Renal pelvis (tissue), 4 donors: Measurements from ENCODE around the gene ANXA6. TPM values are rescaled to one million over a fixed set of nuclear protein-coding genes. Genes with fewer than 3 reads are reported as not detected.

Experiments used
- DNase-seq: peaks from one replicate; pipeline ENCODE4 v3.0.0-alpha.2; 2013
- polyA plus RNA-seq, 3 donors: library from polyadenylated mRNA; unstranded; fragments of 120-200 nt; gene quantifications; one replicate each; pipeline ENCODE4 v1.2.1, GENCODE V29; 2013; ENCODE audit not compliant: insufficient read length in 3 of 3

Gene ANXA6
- polyA plus RNA-seq, 3 donors = 120 to 152 (median 140) TPM

DNA sequence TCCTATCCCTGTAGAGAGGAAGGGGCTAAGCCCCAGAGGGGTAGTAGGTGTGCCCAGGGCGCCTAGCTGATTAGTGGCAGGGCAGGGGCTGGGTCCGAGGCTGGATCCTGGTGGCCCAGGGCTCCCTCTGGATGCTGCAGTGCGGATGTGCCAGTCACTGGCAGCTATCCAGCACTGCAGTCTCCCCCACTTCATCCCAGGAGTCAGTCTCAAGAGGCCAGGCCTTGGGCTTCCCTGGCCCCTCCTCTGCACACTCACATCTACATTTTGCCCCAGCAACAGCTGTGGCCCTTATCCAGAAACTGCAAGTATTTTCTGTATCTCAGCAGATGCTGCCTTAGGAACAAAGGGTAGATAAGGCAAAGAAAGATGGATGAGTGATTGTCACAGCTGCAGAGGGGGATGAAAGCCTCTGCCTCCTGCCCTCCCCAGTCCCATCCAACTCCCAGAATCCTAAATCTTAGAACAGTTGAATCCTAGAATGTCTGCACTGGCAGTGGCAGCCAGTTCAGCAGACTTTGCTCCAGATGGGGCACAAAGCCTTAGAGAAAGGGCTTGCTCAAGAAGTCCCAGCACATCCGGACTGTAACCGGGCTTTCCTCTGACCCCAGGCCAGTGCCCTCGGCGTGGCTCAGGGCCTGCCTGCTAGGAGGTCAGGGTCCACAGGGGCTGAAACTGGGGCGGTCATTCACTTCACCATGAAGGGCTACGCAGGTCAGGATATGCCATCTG, 1.6 kb downstream of the ANXA6 start:
- no peak for DNase-seq

DNA sequence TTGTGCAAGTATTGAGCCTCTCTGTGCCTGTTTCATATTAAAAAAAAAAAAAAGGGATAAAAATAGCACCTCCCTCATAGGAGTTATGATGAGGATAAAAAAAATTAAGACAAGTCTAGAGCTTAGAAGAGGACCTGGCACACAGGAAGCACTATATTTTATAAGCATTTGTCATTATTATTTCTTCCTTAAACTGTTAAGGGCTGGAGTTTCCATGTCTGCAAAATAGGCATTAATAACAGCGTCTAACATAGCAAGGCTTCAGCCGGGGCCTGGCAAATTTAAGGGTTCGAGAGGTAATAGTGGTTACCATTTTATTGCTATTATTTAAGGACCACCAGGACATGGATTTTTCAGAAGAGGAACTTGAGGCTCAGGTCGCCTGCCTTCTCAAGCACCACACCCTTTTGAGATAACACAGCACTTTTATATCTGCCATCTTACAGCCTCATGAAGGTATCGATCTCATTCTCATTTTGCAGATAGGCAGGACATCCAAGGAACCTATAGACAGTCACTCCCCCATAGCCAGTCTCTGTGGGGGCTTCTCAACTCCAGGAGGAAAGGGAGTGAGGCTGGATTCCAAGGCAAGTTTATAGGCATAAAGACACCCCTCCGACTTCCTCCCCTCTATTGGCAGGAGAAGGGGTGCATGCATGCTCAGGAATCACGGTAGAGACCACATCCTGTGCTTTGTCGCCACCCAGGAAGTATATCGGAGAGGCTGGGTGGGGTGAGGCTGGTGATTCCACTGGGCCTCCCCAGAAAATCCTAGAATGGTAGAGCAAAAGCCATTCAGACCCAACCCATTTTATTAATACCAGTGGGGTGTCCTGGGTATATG, 2.4 kb downstream of the ANXA6 start:
- DNase-seq = no peak

DNA sequence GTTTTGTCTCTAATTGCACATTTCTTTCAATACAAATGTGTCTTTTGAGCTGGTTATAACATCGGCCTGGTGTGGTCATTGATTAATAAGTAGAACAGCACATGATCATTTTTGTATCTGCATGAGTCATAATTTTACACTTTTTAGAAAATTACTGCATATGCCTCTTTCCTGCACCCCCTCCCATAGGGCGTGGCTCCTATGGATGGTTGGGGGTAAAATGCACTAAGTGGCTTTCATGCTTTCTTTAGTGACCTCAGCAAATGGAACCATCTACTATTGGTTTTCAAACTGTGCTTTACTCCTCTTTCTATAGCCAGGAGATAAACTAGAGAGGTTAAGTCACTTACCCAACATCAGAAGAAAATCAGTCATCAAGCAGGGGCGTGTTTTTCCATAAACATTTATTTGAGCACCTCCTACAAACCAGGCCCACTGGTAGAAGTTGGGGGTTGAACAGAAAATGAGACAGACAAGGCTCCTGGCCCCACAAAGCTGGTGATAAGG, 3.8 kb downstream of the ANXA6 start:
- DNase-seq = no peak

DNA sequence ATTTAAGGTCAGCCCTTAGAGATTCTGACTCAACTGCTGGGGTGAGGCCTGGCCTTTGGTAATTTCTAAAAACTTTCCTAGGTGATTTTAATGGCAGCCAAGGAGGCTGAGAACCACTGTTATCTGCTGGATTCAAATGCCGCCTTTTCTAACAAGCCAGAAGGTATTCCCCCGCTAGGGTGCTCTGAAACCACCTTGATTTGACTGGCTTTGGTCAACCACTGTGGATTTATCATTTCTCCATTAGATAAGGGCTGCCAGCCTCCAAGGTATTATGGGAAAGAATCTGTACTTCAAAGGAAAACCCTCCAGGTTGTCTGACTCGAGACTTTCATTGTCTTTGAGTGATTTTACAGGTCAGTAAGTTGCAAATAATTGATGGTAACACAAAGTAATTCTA, 4.3 kb downstream of the ANXA6 start:
- no peak for DNase-seq

DNA sequence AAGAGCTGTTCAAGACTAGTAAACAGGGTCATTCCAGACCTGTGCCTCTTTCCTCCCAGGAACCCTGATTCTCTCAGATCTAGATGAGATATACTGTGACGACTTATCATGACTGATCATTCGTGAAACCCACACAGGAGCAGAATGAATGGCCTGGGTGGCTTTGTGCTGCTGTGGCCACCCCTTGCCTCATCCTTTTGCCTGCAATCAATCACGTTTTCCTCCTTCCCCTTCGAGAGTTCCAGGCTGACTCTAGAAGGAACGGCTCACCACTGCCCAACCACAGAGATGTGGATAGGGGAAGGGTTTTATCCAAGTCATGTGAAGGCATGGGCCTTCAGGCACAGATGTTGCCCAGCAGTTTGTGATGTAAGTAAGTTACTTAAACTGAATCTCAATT, 5.8 kb downstream of the ANXA6 start:
- DNase-seq = no peak

DNA sequence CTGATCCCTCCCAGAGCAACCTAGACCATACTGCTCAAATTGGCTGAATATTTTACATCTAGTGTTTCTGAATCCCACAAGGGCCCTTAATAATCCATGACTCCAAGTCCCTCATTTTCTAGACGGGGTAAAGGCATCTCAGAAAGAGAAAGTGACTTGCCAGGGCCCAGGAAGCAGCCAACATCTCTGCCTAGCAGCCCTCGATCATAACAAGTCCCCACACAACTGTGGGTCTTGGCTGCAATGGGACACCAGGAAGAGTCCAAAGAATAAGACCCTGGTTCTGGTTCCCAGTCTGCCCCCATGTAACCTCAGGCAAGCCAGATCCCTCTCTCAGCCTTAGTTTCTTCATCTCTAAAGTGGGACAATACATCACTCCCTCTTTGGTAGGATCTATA, 6.3 kb downstream of the ANXA6 start:
- no peak for DNase-seq

DNA sequence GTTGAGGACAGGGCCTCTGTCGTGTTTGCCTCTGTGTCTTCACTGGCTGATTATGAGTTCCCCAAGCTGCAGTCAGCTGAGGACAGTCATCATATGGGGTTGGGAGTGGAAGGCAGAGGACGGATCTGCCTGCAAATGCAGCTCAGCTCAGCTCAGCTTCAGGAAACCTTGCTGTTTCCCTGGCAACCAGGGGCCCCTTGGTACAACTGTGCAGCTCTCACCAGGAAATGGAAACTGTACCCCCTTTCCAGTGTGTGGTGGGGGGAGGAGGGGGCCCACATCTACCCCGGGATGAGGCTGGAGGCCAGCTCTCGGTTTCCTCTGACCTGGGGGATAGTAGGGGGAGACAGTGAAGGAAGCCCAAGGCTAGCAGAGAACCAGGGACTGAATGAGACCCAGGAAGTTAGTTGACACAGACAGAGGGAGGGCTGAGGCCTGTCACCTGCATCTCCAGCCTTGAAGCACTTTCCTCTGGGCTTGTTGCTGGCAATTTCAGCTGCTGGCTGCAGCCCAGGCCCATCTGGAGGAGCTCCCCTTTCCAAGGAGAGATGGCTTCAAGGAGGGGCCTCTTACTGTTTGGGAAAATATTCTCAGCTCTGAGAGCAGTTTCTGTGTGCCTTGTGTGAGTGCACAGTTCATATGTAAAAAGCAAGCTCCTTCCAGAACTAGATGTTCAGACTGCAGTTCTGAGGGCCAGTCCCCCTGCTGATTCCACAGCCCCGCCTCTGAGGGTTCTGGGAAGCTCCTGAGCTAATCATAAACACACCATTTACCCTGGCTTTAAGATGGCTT, 6.9 kb downstream of the ANXA6 start:
- DNase-seq = peak; percentile 56

DNA sequence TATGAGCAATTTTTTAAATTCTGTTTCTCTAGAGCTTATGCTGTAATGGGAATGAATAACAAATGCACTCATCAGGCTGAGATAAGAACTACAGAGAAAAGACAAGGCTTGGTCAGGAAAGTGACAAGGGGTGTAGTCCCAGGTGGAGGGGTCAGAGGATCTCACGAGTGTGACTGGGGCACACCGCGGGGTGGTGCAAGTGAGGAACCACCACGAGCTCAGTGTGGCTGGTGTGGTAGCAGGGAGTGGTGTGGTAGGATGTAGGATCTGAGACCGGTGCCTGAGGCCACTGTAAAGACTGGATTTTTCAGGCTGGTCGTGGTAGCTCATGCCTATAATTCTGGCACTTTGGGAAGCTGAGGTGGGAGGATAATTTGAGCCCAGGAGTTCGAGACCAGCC, 9.0 kb downstream of the ANXA6 start:
- DNase-seq = no peak

DNA sequence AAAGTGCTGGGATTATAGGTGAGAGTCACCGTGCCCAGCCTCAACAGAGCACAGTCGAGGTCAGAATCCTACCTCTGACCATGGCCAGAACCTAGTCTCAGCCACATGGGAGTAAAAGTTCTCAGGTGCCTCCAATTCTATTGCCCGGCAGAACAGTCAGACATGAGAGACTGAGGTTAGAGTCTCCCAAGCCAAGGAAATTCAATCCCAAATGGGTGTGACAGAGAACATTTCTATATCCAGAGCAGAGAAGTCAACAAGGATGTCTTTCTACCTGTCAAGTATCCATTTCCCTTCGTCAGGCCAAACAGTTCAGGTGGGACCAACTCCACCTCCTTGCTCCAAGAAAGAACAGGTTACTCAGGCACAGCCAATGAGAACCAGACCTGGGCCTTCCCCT, 10.5 kb downstream of the ANXA6 start:
- DNase-seq = no peak

DNA sequence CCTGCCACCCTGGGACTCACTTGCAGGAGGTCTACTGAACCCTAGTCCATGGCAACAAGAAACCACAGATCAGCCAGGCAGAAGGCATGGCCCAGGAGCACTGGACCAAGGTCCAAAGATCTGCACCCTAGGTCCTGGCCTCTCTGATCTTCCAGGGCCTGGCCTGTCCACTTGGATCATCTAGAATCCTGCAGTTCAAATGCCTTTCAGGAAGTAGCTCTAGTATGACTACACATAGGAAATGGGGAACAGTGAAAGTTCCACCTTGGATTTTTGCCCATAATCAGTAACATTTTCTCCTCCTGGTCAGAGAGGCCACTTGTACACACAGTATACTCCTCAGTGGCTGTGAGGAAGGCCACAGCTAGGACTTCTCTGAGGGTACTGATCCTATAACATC, 11.5 kb downstream of the ANXA6 start:
- no peak for DNase-seq

DNA sequence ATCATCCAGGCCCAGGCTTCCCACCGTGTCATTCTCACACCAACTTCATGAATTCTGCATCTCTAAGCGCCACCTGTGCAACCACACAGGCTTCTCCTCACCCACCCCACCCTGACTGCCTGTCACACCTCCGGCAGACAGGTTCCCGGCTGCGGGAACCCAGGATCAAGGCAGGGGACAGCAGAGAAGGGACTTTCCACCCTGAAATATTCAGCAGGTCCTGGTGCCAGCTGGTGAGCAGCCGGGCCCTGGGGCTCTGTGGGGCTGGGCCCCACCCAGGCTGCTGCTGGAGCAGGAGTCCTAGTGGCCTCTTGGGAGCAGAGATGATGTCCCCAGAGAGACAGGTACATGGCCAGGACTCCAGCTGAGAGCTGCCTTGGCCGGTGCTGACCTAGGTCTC, 12.7 kb downstream of the ANXA6 start:
- no peak for DNase-seq

DNA sequence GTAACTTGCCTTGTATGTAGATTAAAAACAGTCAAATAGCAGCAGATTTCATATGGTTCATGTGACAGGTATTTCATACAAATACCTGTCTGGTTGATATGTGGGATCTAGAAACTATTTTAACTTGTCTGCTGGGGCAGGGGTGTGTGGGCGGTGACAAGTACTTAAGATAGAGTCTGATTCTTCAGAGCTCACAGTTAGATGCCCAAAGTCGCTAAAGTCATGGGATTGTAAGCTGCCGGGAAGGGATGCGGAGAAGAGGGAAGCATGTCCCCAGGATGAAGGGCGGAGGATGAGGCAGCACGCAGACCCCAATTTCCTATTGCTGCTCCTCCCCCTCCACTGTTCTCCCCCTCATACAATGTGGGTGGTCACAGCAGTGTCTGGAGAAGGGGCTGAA, 13.3 kb downstream of the ANXA6 start:
- DNase-seq = no peak

DNA sequence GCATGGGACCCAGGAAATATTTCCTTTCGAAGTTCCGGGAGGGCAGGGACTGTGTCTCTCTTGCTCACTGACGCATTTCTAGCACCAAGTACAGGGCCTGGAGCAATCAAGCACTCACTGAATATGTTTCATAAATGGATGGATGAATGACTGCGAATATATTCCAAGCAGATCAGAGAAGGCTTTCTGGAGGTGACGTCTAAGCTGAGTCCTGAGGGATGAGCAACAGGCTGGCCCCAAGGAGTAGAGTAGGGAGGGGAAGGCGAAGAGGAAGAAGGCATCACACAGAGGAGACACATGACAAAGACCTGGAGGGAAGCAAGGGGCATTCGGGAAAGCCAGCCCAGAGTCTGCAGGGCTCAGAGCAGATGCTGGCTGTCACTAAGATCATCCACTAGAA, 13.9 kb downstream of the ANXA6 start:
- DNase-seq = no peak

DNA sequence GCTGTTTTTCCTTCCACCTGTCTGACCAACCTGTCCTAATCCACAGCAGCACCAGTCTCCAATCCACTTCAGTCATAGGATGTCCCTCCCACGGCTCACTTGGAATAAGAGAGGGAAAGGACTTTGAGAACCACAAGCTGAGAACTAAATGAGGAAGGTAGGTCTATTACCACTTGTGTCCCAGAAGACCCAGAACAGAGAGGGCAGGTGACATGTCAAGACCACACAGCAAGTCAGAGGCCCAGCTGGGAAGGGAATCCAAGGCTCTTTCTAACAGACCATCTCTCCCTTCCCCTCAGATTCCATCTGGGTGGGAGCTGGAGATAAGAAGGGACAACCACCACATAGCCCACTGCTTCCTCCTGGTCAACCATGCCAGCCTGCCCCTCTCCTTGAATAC, 14.6 kb downstream of the ANXA6 start:
- DNase-seq = no peak

DNA sequence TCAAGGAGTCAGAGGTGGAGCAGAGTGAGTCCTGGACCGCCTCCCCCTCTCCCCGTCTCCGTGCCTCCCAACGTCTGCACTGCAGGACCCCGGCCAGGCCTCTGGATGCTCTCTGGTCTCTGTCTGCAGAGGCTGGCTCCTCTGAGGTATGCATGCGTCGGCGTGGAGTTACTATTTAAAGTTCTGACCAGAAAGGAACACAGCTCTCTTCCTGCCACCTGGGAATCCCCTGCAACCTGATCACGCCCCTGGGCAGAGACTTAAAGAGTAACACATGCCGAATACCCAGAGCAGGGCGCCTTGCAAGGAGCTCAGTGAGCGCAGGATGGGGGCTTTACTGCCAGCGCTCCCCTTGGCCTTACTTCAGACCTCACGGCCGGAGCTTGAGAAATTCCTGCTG, 16.0 kb downstream of the ANXA6 start:
- no peak for DNase-seq

DNA sequence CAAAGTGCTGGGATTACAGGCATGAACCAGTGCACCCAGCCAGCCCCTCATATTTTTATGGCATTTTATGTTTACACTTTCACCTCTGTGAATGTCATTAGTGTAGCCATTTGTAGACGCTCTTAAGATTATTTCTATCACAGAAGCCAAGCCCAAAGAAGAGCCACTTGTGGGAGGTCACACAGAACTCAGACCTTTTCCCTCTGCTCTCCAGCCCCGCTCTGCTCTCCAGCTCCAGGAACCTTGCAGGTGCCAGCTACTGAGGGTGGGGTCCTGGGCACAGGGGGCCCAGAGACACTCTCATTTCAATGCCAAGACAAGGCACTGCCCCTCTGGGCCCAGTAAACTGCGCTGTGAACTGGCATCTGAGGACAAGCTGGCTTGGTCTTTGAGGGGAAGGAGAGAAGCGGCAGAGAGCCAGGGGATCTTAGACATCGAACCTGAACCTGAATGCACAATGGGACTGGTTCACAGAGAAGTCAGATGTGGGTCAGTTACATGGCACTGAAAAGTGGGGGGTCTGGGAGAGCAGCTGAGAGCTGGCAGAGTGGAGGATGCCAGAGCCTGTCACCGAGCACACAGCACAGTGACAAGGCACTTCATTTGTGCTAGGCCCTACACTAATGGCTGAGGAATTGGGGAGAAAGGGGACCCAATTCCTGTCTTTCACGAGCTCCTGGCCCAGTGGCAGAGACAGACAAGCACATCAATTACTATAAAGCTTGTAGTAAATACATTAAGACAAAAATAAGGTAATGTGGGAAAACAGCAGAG, 16.7 kb downstream of the ANXA6 start:
- DNase-seq = no peak

DNA sequence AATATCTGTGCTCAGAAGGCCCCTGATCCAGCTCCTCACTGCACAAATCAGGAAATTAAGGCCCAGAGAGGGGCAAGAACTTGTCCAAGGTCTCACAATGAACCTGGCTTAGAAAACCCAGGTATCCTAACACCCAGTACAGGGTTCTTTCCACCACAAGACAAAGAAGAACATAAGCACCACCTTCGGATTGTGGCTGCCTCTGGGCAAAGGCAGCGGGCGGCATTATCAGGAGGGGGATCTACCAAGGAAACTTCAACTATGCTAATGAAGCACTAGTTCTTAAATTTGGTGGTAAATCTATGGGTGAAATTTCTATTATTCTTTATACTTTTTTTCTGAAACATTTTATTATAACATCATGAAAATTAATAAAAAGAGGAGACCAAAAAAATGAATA, 17.9 kb downstream of the ANXA6 start:
- no peak for DNase-seq

DNA sequence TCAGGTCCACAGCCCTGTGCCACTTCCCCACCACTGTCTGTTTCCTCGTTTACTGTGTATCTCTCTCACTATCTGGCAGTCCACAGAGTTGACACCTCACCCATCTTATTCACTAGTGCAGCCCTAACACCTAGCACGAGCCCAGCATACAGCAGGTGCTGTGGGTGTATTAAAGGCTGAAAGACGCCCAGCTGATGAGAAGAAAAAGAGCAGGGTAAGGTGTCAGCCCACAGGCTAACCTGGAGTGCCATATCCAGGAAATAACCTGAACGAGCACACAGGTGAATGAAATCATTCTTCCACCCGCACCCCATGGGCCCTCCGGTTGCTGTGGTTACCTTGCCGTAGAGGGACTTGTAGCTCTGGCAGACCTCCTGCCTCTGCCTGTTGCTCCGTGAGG, 18.6 kb downstream of the ANXA6 start:
- DNase-seq = no peak

DNA sequence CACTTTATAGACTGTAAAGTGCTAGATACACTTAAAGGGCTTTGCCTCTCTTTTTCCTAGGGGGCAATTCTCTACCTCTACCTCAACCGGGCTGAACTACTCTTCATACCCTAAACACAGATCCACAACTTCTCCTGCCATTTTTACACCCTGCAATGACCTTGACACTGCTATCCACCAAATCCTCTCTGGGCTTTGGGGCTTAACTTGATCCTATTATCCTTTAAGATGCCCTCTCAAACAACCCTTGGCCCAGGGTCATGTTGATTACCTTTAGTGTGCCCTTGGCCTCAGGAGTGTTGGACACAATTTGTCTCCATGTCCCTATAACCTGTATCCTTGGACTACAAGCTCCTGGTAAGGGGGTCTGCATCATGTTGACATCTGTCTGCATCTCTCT, 19.5 kb downstream of the ANXA6 start:
- no peak for DNase-seq

DNA sequence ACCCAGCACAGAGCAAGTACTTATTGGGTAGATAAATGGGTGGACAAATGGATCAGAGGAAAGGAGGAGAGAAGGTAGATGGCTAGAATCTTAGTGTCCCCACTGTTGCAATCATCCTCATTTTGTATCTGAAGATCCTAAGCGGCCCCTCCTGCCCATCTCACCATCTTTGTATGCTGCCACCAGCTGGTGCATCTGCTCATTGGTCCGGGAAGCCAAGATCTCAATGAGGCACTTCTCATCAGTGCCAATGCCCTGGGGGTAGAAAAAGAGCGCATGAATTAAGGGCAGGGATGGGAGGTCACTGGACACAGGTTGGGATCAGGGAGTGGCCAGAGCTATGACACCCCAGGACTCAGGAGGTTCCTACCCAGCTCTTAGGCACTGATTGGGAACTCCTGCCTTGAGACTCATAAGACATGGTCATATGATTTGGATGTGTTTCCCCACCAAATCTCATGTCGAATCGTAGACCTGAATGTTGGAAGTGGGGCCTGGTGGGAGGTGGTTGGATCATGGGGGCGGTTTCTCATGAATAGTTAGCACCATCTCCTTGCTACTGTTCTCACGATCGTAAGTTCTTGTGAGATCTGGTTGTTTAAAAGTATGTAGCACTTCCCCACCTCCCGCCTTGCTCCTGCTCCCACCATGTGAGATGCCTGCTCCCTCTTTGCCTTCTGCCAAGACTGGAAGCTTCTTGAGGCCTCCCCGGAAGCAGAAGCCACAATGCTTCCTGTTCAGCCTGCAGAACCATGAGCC, 20.3 kb downstream of the ANXA6 start:
- no peak for DNase-seq

DNA sequence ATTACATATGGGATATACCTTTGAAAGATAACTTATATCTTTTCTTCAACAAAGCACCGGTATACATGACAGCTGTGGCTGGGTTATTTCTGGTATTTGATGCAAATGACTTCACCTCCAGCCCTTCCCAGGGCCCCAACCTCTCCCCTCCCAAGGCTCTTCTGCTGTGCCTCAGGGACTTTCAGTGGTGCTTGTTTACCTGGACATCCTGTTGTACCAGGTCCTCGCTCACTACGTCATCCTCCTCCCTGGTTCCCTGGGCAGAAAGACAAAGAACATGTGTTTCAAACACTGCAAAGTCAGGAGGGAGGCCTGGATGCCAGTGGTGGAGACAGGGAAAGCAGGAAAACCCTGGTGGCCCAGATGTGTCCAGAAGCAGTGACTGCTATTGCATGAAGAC, 23.4 kb downstream of the ANXA6 start:
- no peak for DNase-seq
